SIG-M5 treated with dmso at 0.1 percent for 504 hours (cell line): ENCODE results near the gene MYO1B.
A peak's percentile ranks its signal among the peaks of the same experiment; 100 is the strongest.

ENCODE experiments used
- DNase-seq: peaks from one replicate; lab custom pipeline; 2025; ENCODE audit not compliant: unreplicated experiment; lab: John Stamatoyannopoulos, UW

The MYO1B gene

GRCh38 chr2:191296083-191297006, 51.1 kb downstream of the MYO1B start:
- no peak for DNase-seq

- no peak for DNase-seq
These were observed 51.8 kb downstream of the MYO1B start for GRCh38 chr2:191297033-191297432.

- DNase-seq, result no peak
These were observed 53.1 kb downstream of the MYO1B start for GRCh38 chr2:191298306-191298705.

GRCh38 chr2:191299010-191299409, 53.8 kb downstream of the MYO1B start:
- DNase-seq, result no peak

- no peak for DNase-seq
These were observed 54.7 kb downstream of the MYO1B start for GRCh38 chr2:191299866-191300265.

- DNase-seq, result no peak
These were observed 56.8 kb downstream of the MYO1B start for GRCh38 chr2:191301971-191302370.

GRCh38 chr2:191302459-191303139, 57.4 kb downstream of the MYO1B start:
- DNase-seq, result peak; percentile 20

GRCh38 chr2:191303140-191304005, 58.2 kb downstream of the MYO1B start:
- DNase-seq, result no peak

GRCh38 chr2:191304939-191305875, 60.0 kb downstream of the MYO1B start:
- no peak for DNase-seq

- DNase-seq, result no peak
These were observed 62.8 kb downstream of the MYO1B start for GRCh38 chr2:191308026-191308425.

- DNase-seq, result no peak
These were observed 66.0 kb downstream of the MYO1B start for GRCh38 chr2:191311156-191311555.

GRCh38 chr2:191311627-191312026, 66.4 kb downstream of the MYO1B start:
- DNase-seq, result no peak

GRCh38 chr2:191312163-191312562, 67.0 kb downstream of the MYO1B start:
- no peak for DNase-seq

- DNase-seq, result no peak
These were observed 67.5 kb downstream of the MYO1B start for GRCh38 chr2:191312662-191313061.

GRCh38 chr2:191314697-191315364, 69.6 kb downstream of the MYO1B start:
- DNase-seq, result no peak

GRCh38 chr2:191315365-191315752, 70.2 kb downstream of the MYO1B start:
- DNase-seq, result no peak

- no peak for DNase-seq
These were observed 71.2 kb downstream of the MYO1B start for GRCh38 chr2:191316246-191316994.

GRCh38 chr2:191318037-191318728, 73.0 kb downstream of the MYO1B start:
- DNase-seq, result peak; percentile 8
